WERI-Rb-1 (cell line): Measurements from ENCODE around the gene MYZAP.

Source experiments
- DNase-seq: peaks from one replicate; pipeline ENCODE4 v3.0.0-alpha.2; 2020
- H3K27ac ChIP-seq: fragments of 250-450 bp; sonication (Bioruptor Pico); 2 replicates; pipeline ENCODE4 v1.5.1; 2020; ENCODE audit warnings: mild to moderate bottlenecking, moderate library complexity
- H3K27me3 ChIP-seq: fragments of 250-450 bp; sonication (Bioruptor Pico); 2 replicates; pipeline ENCODE4 v1.5.1; 2021; ENCODE audit warnings: mild to moderate bottlenecking, low read depth, moderate library complexity; ENCODE audit not compliant: insufficient read depth, severe bottlenecking
- H3K36me3 ChIP-seq: fragments of 250-450 bp; sonication (Bioruptor Pico); 2 replicates; pipeline ENCODE4 v1.5.1; 2020; ENCODE audit warnings: mild to moderate bottlenecking, moderate library complexity
- H3K4me3 ChIP-seq: 2 replicates; pipeline ENCODE4 v1.5.1; 2011; ENCODE audit warnings: low read depth, mild to moderate bottlenecking, control low read depth, low read length
- H3K9me3 ChIP-seq: fragments of 250-450 bp; sonication (Bioruptor Pico); 2 replicates; pipeline ENCODE4 v1.5.1; 2021; ENCODE audit warnings: mild to moderate bottlenecking, moderate library complexity; ENCODE audit not compliant: severe bottlenecking
- CTCF ChIP-seq: IDR thresholded peaks from 2 replicates; pipeline ENCODE4 v1.5.1; 2011; ENCODE audit warnings: low read depth, mild to moderate bottlenecking, control low read depth, inconsistent platforms, low read length

The MYZAP gene

GRCh38 chr15:57631386-57632110 lies 39.8 kb downstream of the MYZAP start:
- TF ChIP-seq CTCF = no peak
- Histone ChIP-seq H3K36me3 (no peaks in the 10 kb centered on the region; the same call in 1 of the 2 replicates), H3K27ac (no peak overlapping the region), H3K9me3 (no peaks in the 10 kb centered on the region), H3K27me3 (no peaks in the 10 kb centered on the region), H3K4me3 (no peak overlapping the region)
- DNase-seq = no peak

- H3K9me3 ChIP-seq = no peaks in the 10 kb centered on the region
- H3K27me3 ChIP-seq = no peaks in the 10 kb centered on the region
- no peak overlapping the region for H3K27ac ChIP-seq
- no peak for TF ChIP-seq CTCF
- H3K4me3 ChIP-seq = no peak overlapping the region
- H3K36me3 ChIP-seq = no peaks in the 10 kb centered on the region; the same call in 1 of the 2 replicates
- no peak for DNase-seq
These were observed 42.6 kb downstream of the MYZAP start for GRCh38 chr15:57634290-57634689.

GRCh38 chr15:57635300-57635909 lies 43.7 kb downstream of the MYZAP start:
- no peaks in the 10 kb centered on the region for H3K27me3 ChIP-seq
- no peak overlapping the region for H3K4me3 ChIP-seq
- H3K27ac ChIP-seq = no peak overlapping the region
- TF ChIP-seq CTCF = no peak
- H3K9me3 ChIP-seq = no peaks in the 10 kb centered on the region
- no peaks in the 10 kb centered on the region; the same call in 1 of the 2 replicates for H3K36me3 ChIP-seq
- DNase-seq = no peak

- no peak for TF ChIP-seq CTCF
- no peaks in the 10 kb centered on the region for H3K9me3 ChIP-seq
These were observed 46.1 kb downstream of the MYZAP start for GRCh38 chr15:57637846-57638245.

GRCh38 chr15:57639306-57639705 lies 47.6 kb downstream of the MYZAP start:
- no peak overlapping the region for H3K27ac ChIP-seq
- H3K36me3 ChIP-seq = no peaks in the 10 kb centered on the region; the same call in 1 of the 2 replicates
- H3K4me3 ChIP-seq = no peak overlapping the region
- no peak for TF ChIP-seq CTCF
- no peaks in the 10 kb centered on the region for H3K27me3 ChIP-seq
- H3K9me3 ChIP-seq = no peaks in the 10 kb centered on the region
- DNase-seq = no peak

More at GRCh38 chr15:57637846-57638245, 46.1 kb downstream of the MYZAP start:
- no peaks in the 10 kb centered on the region; the same call in 1 of the 2 replicates for H3K36me3 ChIP-seq
- H3K27me3 ChIP-seq = no peaks in the 10 kb centered on the region
- DNase-seq = no peak
- no peak overlapping the region for H3K27ac ChIP-seq
- no peak overlapping the region for H3K4me3 ChIP-seq
